Parathyroid adenoma (tissue), 2 donors: ENCODE data around the gene CAT.

Source experiments
- H2AFZ ChIP-seq: fragments of 300-600 bp; sonication (generic); one replicate; pipeline ENCODE4 v1.7.0; 2017; ENCODE audit warnings: antibody characterized with exemption, mild to moderate bottlenecking
- H3K27ac ChIP-seq: fragments of 300-600 bp; sonication (generic); one replicate; pipeline ENCODE4 v1.7.0; 2017
- H3K27me3 ChIP-seq: fragments of 300-600 bp; sonication (generic); one replicate; pipeline ENCODE4 v1.7.0; 2017; ENCODE audit warnings: low read length; ENCODE audit not compliant: control insufficient read depth, insufficient read depth
- H3K36me3 ChIP-seq: fragments of 300-600 bp; sonication (generic); one replicate; pipeline ENCODE4 v1.7.0; 2017; ENCODE audit warnings: low read length; ENCODE audit not compliant: control insufficient read depth, insufficient read depth
- H3K4me1 ChIP-seq: fragments of 300-600 bp; sonication (generic); one replicate; pipeline ENCODE4 v1.7.0; 2017; ENCODE audit warnings: control low read depth
- H3K4me2 ChIP-seq: fragments of 300-600 bp; sonication (generic); one replicate; pipeline ENCODE4 v1.7.0; 2017; ENCODE audit warnings: low read length
- H3K4me3 ChIP-seq: fragments of 300-600 bp; sonication (generic); one replicate; pipeline ENCODE4 v1.7.0; 2017; ENCODE audit warnings: low read depth, low read length
- H3K79me2 ChIP-seq: fragments of 300-600 bp; sonication (generic); one replicate; pipeline ENCODE4 v1.7.0; 2017; ENCODE audit warnings: control low read depth
- H3K9ac ChIP-seq: fragments of 300-600 bp; sonication (generic); one replicate; pipeline ENCODE4 v1.7.0; 2017; ENCODE audit warnings: mild to moderate bottlenecking
- H3K9me3 ChIP-seq: fragments of 300-600 bp; sonication (generic); one replicate; pipeline ENCODE4 v1.7.0; 2017; ENCODE audit warnings: low read length; ENCODE audit not compliant: control insufficient read depth
- TF ChIP-seq, protein P1 (sequence below): fragments of 300-600 bp; sonication (generic); IDR thresholded peaks from one replicate; pipeline ENCODE4 v1.7.0; 2017; ENCODE audit warnings: antibody characterized with exemption, mild to moderate bottlenecking
- donor health status: primary hyperparathyroidism.

Gene CAT

DNA sequence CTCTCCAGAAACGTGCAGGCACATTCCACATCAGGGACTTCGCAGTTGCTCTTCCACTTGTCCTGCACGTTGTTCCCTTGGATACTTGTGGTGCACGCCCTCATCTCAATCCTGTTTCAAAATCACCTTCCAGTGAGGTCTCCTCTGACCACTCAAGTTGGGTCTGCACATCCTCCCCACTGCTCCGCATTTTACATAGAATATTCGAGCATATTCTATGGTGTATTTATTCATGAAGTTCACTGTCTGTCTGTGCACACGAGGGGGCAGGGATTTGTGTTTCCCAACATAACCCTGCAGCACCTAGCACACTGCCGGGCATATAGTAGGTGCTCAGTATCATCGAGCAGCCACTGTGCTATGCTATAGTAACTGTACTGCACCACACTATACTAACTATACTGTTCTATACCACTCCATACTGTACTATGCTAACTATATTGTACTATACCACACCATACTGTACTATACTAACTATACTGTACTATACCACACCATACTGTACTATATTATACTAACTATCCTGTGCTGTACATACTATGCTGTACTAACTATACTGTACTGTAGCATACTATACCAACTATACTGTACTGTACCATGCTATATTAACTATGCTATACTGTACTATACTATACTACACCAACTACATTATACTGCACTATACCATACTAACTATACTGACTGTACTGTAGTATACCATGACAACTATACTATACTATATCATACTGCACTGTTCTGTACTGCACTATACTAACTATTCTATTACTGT lies 44.6 kb downstream of the CAT start:
- H2AFZ ChIP-seq, result no peak overlapping the region
- TF ChIP-seq, protein P1, sequence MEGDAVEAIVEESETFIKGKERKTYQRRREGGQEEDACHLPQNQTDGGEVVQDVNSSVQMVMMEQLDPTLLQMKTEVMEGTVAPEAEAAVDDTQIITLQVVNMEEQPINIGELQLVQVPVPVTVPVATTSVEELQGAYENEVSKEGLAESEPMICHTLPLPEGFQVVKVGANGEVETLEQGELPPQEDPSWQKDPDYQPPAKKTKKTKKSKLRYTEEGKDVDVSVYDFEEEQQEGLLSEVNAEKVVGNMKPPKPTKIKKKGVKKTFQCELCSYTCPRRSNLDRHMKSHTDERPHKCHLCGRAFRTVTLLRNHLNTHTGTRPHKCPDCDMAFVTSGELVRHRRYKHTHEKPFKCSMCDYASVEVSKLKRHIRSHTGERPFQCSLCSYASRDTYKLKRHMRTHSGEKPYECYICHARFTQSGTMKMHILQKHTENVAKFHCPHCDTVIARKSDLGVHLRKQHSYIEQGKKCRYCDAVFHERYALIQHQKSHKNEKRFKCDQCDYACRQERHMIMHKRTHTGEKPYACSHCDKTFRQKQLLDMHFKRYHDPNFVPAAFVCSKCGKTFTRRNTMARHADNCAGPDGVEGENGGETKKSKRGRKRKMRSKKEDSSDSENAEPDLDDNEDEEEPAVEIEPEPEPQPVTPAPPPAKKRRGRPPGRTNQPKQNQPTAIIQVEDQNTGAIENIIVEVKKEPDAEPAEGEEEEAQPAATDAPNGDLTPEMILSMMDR, result no peak
- no peaks in the 10 kb centered on the region for H3K79me2 ChIP-seq
- no peak overlapping the region for H3K4me3 ChIP-seq
- H3K36me3 ChIP-seq, result no peaks in the 10 kb centered on the region
- no peaks in the 10 kb centered on the region for H3K4me1 ChIP-seq
- H3K4me2 ChIP-seq, result no peak overlapping the region
- H3K9me3 ChIP-seq, result no peaks in the 10 kb centered on the region
- no peak overlapping the region for H3K9ac ChIP-seq
- H3K27me3 ChIP-seq, result no peaks in the 10 kb centered on the region
- H3K27ac ChIP-seq, result no peak overlapping the region

DNA sequence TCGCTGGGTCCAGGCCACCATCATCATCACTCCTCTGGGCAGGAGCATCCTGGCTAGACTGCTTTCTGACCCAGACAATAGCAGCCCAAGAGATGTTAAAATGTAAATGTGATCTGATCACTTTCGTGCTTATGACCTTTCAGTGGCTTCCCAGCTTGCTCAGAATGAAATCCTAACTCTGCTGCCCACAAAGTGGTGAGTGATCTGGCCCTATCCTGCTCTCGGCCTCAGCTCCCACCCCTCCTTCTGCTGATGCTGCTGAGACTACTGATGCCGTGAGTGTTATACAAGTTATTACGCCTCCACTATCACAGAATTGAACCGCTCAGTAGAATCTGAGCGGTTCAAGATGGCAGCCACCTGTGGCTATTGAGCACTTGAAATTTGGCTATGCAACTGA lies 48.7 kb downstream of the CAT start:
- Histone ChIP-seq H3K36me3 (no peaks in the 10 kb centered on the region), H3K9ac (no peak overlapping the region), H3K27me3 (no peaks in the 10 kb centered on the region), H3K4me2 (no peak overlapping the region), H3K27ac (no peak overlapping the region), H2AFZ (no peak overlapping the region), H3K79me2 (no peaks in the 10 kb centered on the region), H3K4me1 (no peaks in the 10 kb centered on the region), H3K4me3 (no peak overlapping the region), H3K9me3 (no peaks in the 10 kb centered on the region)
- TF ChIP-seq, protein P1, result no peak

DNA sequence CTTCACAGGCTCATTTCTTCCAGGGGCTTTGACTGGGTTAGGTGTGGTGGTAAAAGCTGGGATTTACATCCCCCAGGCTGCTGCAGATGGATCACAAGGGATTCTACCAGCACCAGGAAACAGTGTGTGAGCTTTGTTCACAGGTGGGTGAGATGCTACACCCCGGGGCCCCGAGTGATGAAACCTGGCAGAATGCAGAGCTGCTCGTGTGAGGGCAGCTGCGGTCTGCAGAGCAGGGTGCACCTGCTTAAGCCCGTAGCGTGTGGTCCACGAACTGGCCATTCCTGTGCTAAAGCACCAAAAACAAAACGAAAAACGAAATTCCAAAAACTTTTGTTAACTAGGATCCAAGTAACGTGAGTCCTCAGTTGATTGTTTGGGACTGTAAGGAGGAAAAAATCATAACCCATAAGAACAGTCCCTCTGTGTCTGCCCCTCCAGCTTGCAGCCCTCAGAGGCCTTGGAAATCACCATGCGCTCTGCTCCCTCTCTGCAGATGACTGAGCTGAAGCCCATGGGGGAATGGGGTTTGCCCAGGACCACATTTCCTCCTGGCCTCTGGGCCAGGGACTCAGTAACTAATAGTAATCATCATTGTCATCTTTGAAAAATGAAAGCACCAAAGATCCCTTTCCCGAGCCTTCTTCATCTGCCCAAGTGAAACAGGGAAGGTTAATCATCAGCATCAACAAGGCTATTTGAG lies 50.3 kb downstream of the CAT start:
- H3K4me2 ChIP-seq, result no peak overlapping the region
- H3K27ac ChIP-seq, result no peak overlapping the region
- H3K4me3 ChIP-seq, result no peak overlapping the region

DNA sequence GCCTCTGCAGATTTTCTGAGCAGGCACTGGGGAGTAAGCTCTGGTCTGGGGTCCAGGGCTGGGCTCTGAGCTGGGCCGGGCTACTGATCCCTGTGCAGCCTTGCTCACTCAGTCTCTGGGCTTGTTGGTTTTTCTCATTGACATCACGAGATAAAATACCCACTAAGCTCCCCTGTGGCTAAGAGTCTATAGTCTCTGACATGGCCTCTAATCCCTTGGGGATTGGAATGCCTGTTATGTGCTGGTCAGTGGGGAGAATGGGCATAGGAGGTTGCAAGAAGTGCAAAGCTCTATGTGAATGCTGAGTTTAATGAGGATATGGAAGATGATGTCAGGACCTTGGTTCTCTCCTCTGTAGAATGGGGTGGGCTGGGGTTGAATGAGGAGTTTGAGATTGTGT lies 51.6 kb downstream of the CAT start:
- Histone ChIP-seq H3K4me3 (no peak overlapping the region), H3K9ac (no peak overlapping the region), H2AFZ (no peak overlapping the region), H3K4me1 (no peaks in the 10 kb centered on the region), H3K27ac (no peak overlapping the region), H3K27me3 (no peaks in the 10 kb centered on the region), H3K4me2 (no peak overlapping the region), H3K79me2 (no peaks in the 10 kb centered on the region), H3K36me3 (no peaks in the 10 kb centered on the region), H3K9me3 (no peaks in the 10 kb centered on the region)
- TF ChIP-seq, protein P1, result no peak

More for the DNA sequence above, 50.3 kb downstream of the CAT start:
- no peaks in the 10 kb centered on the region for H3K4me1 ChIP-seq
- TF ChIP-seq, protein P1, result no peak
- no peak overlapping the region for H3K9ac ChIP-seq
- H3K79me2 ChIP-seq, result no peaks in the 10 kb centered on the region
- H3K27me3 ChIP-seq, result no peaks in the 10 kb centered on the region
- H3K9me3 ChIP-seq, result no peaks in the 10 kb centered on the region
- no peak overlapping the region for H2AFZ ChIP-seq
- H3K36me3 ChIP-seq, result no peaks in the 10 kb centered on the region
